Neural cell (in vitro differentiated cells): ENCODE measurements around the gene PRIMA1. TPM values are rescaled to one million over a fixed set of nuclear protein-coding genes. Genes with fewer than 3 reads are reported as not detected.

Source experiments
- H2AFZ ChIP-seq: fragments of 200-600, 300-800 bp; sonication (generic), shearing (Covaris generic); 2 replicates; pipeline ENCODE4 v1.6.0; 2014; ENCODE audit warnings: low read depth, mild to moderate bottlenecking, antibody characterized with exemption, low read length, moderate library complexity
- H3F3A ChIP-seq: fragments of 200-600 bp; shearing (Covaris generic); 2 replicates; pipeline ENCODE4 v1.6.1; 2016; ENCODE audit warnings: mild to moderate bottlenecking, moderate library complexity, mixed read lengths, antibody characterized with exemption, low read length; ENCODE audit not compliant: insufficient read depth, poor library complexity, severe bottlenecking
- H3K27ac ChIP-seq: fragments of 200-600, 300-800 bp; sonication (generic), shearing (Covaris generic); 2 replicates; pipeline ENCODE4 v1.5.1; 2014; ENCODE audit warnings: mild to moderate bottlenecking, low read length, moderate library complexity
- H3K27me3 ChIP-seq: fragments of 300-800, 200-600 bp; sonication (generic), shearing (Covaris generic); 2 replicates; pipeline ENCODE4 v1.6.0; 2014; ENCODE audit warnings: mild to moderate bottlenecking, low read depth, low read length, moderate library complexity; ENCODE audit not compliant: insufficient read depth
- H3K36me3 ChIP-seq: fragments of 300-800, 200-600 bp; sonication (generic), shearing (Covaris generic); 2 replicates; pipeline ENCODE4 v1.5.1; 2014; ENCODE audit warnings: mild to moderate bottlenecking, antibody characterized with exemption, low read length, moderate library complexity; ENCODE audit not compliant: insufficient read depth
- H3K4me2 ChIP-seq: fragments of 300-800, 200-600 bp; sonication (generic), shearing (Covaris generic); 2 replicates; pipeline ENCODE4 v1.6.0; 2014; ENCODE audit warnings: mild to moderate bottlenecking, low read length
- H3K4me3 ChIP-seq: fragments of 300-800, 200-600 bp; sonication (generic), shearing (Covaris generic); 2 replicates; pipeline ENCODE4 v1.5.1; 2014; ENCODE audit warnings: mild to moderate bottlenecking, low read length, moderate library complexity
- H3K79me2 ChIP-seq: fragments of 200-600 bp; shearing (Covaris generic); replicated peaks from 2 replicates; pipeline ENCODE4 v1.6.0; 2014; ENCODE audit warnings: mild to moderate bottlenecking, low read length, moderate library complexity; ENCODE audit not compliant: insufficient read depth
- H3K9ac ChIP-seq: fragments of 300-800, 200-600 bp; sonication (generic), shearing (Covaris generic); 2 replicates; pipeline ENCODE4 v1.6.1; 2016; ENCODE audit warnings: mild to moderate bottlenecking, low read length, mixed read lengths
- H3K9me2 ChIP-seq: fragments of 200-600 bp; shearing (Covaris generic); 2 replicates; pipeline ENCODE4 v1.6.1; 2016; ENCODE audit warnings: mild to moderate bottlenecking, low read length, mixed read lengths; ENCODE audit not compliant: insufficient read depth
- H3K9me3 ChIP-seq: fragments of 200-600, 300-800 bp; sonication (generic), shearing (Covaris generic); 2 replicates; pipeline ENCODE4 v1.6.1; 2016; ENCODE audit warnings: mild to moderate bottlenecking, mixed run types, low read length, moderate library complexity, mixed read lengths
- H4K20me1 ChIP-seq: fragments of 200-600 bp; shearing (Covaris generic); 2 replicates; pipeline ENCODE4 v1.6.1; 2016; ENCODE audit warnings: mild to moderate bottlenecking, mixed run types; ENCODE audit not compliant: insufficient read depth
- CTCF ChIP-seq: fragments of 450-650 bp; IDR thresholded peaks from 2 replicates; pipeline ENCODE4 v1.5.1; 2014; ENCODE audit warnings: antibody characterized with exemption, mild to moderate bottlenecking, moderate library complexity; ENCODE audit not compliant: poor library complexity, severe bottlenecking
- EP300 ChIP-seq: fragments of 450-650 bp; conservative IDR thresholded peaks from 2 replicates; pipeline ENCODE4 v1.6.1; 2014; ENCODE audit warnings: antibody characterized with exemption, mild to moderate bottlenecking, moderate library complexity; ENCODE audit not compliant: poor library complexity, severe bottlenecking
- EZH2 ChIP-seq: fragments of 200-600, 300-800 bp; shearing (Covaris generic), sonication (generic); IDR thresholded peaks from 2 replicates; pipeline ENCODE4 v1.6.1; 2014; ENCODE audit warnings: antibody characterized with exemption, low read length, borderline replicate concordance, mild to moderate bottlenecking; ENCODE audit not compliant: insufficient read depth, poor library complexity, severe bottlenecking
- MXI1 ChIP-seq: fragments of 450-650 bp; conservative IDR thresholded peaks from 2 replicates; pipeline ENCODE4 v1.6.1; 2014; ENCODE audit warnings: antibody characterized with exemption, mild to moderate bottlenecking; ENCODE audit not compliant: poor library complexity, severe bottlenecking
- POLR2AphosphoS5 ChIP-seq: IDR thresholded peaks from 2 replicates; pipeline ENCODE4 v1.6.1; 2012
- RAD21 ChIP-seq: fragments of 450-650 bp; conservative IDR thresholded peaks from 2 replicates; pipeline ENCODE4 v1.6.1; 2014; ENCODE audit warnings: antibody characterized with exemption, mild to moderate bottlenecking, moderate library complexity
- REST ChIP-seq: IDR thresholded peaks from 2 replicates; pipeline ENCODE4 v1.6.1; 2012; ENCODE audit warnings: borderline replicate concordance
- SMC3 ChIP-seq: fragments of 450-650 bp; conservative IDR thresholded peaks from 2 replicates; pipeline ENCODE4 v1.6.1; 2014; ENCODE audit warnings: antibody characterized with exemption, mild to moderate bottlenecking, moderate library complexity; ENCODE audit not compliant: poor library complexity
- TAF1 ChIP-seq: IDR thresholded peaks from 2 replicates; pipeline ENCODE4 v1.6.1; 2012; ENCODE audit warnings: low read depth
- polyA plus RNA-seq: library from polyadenylated mRNA; depleted of rRNA; stranded (reverse); fragments of >200 nt; gene quantifications from 2 replicates; pipeline ENCODE4 v1.2.3, GENCODE V29; 2014

PRIMA1 gene
- polyA plus RNA-seq, 1 donor from 2014 or later = not detected

- no peak overlapping the region for H3K9ac ChIP-seq
- H2AFZ ChIP-seq = no peak overlapping the region
- no peaks in the 10 kb centered on the region for H3K79me2 ChIP-seq
- H3K36me3 ChIP-seq = peaks cover 16% of the 10 kb centered on the region
- H3K27ac ChIP-seq = no peak overlapping the region
- no peaks in the 10 kb centered on the region for H3K27me3 ChIP-seq
- no peak overlapping the region for H3K4me3 ChIP-seq
- H4K20me1 ChIP-seq = no peaks in the 10 kb centered on the region
- H3K9me3 ChIP-seq = no peaks in the 10 kb centered on the region
- no peak overlapping the region for H3K4me2 ChIP-seq
- no peaks in the 10 kb centered on the region for H3K9me2 ChIP-seq
- no peaks in the 10 kb centered on the region for H3F3A ChIP-seq
- TF ChIP-seq EZH2 = no peak
- TF ChIP-seq POLR2AphosphoS5 = no peak
- no peak for TF ChIP-seq MXI1
- TF ChIP-seq CTCF = no peak
- TF ChIP-seq SMC3 = no peak
- TF ChIP-seq RAD21 = no peak
- no peak for TF ChIP-seq EP300
- no peak for TF ChIP-seq TAF1
- TF ChIP-seq REST = no peak
Measured at GRCh38 chr14:93686268-93686667, 102.0 kb downstream of the PRIMA1 start.

GRCh38 chr14:93685121-93685895 lies 103.0 kb downstream of the PRIMA1 start:
- no peaks in the 10 kb centered on the region for H3K27me3 ChIP-seq
- H3K36me3 ChIP-seq = peaks cover 16% of the 10 kb centered on the region
- no peaks in the 10 kb centered on the region for H4K20me1 ChIP-seq
- H3K4me2 ChIP-seq = no peak overlapping the region
- TF ChIP-seq MXI1 (no peak), POLR2AphosphoS5 (no peak), EZH2 (no peak), RAD21 (no peak), SMC3 (no peak), TAF1 (no peak), CTCF (no peak), EP300 (no peak), REST (no peak)
- H3F3A ChIP-seq = no peaks in the 10 kb centered on the region
- H3K79me2 ChIP-seq = no peaks in the 10 kb centered on the region
- no peak overlapping the region for H3K27ac ChIP-seq
- no peak overlapping the region for H3K9ac ChIP-seq
- H3K9me3 ChIP-seq = no peaks in the 10 kb centered on the region
- no peak overlapping the region for H2AFZ ChIP-seq
- no peaks in the 10 kb centered on the region for H3K9me2 ChIP-seq
- no peak overlapping the region for H3K4me3 ChIP-seq
